ENCODE results near the gene TMEM114. TPM values are rescaled to one million over a fixed set of nuclear protein-coding genes. Genes with fewer than 3 reads are reported as not detected.

TMEM114 gene
- total and polyA plus RNA-seq, 2 donors (not counting 1 experiment from before 2014, with no cell fraction given) = not detected

DNA sequence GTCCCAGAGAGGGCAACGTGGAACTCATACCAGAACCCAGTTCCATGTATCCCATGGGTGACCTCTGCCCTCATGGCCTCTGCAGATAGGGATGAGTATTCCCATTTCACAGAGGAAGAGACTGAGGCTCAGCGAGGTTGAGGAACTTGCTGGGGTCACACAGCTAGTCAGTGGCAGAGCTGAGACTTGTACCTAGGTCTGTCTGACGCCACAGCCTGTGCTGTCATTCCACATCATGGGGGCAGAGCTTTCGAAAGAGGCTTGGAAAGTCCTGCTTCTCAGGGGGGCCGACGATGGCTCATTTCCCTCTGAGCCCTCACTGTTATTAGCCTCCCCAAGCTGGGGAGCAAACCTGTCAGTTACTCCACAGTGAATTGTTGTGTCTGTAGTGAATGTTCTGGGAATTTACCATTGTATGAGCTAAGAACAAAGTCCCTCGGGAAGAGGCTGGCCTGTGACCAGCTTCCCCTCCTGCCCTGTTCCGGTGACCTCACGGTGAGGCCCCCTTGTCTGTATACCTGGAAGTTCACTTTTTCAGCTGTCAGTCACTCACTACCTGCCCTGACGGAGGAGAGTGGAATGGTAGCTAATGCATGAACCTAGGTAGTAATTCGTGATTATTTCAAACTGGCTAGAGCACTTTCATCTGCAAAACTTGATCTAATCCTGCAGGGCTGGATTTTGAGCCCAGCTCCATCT is 40.1 kb upstream of the TMEM114 start:
- no peaks in the 10 kb centered on the region for H3K9me3 ChIP-seq (ENCODE audit: control insufficient read depth, insufficient read depth, low read depth, low read length)
- no peak for DNase-seq (ENCODE audit: low read depth in 2 of 2)
- H3K27me3 ChIP-seq (ENCODE audit: control insufficient read depth, insufficient read depth, low read length) = no peaks in the 10 kb centered on the region
- no peak overlapping the region for H3K9ac ChIP-seq (ENCODE audit: insufficient read depth, low read length)
- no peak overlapping the region for H3K4me3 ChIP-seq (replicated peaks in 1 of 4; ENCODE audit: control extremely low read depth in 1 of 4, insufficient read depth in 1 of 4, low read depth in 3 of 4, low read length in 4 of 4)
- no peaks in the 10 kb centered on the region for H3K4me1 ChIP-seq (ENCODE audit: control insufficient read depth, extremely low read depth, insufficient read depth, low read length)
- H3K27ac ChIP-seq (ENCODE audit: insufficient read depth, low read length) = no peak overlapping the region
- no peak overlapping the region for H3K4me2 ChIP-seq (ENCODE audit: extremely low read depth, insufficient read depth, low read length)
- TF ChIP-seq, protein P1, sequence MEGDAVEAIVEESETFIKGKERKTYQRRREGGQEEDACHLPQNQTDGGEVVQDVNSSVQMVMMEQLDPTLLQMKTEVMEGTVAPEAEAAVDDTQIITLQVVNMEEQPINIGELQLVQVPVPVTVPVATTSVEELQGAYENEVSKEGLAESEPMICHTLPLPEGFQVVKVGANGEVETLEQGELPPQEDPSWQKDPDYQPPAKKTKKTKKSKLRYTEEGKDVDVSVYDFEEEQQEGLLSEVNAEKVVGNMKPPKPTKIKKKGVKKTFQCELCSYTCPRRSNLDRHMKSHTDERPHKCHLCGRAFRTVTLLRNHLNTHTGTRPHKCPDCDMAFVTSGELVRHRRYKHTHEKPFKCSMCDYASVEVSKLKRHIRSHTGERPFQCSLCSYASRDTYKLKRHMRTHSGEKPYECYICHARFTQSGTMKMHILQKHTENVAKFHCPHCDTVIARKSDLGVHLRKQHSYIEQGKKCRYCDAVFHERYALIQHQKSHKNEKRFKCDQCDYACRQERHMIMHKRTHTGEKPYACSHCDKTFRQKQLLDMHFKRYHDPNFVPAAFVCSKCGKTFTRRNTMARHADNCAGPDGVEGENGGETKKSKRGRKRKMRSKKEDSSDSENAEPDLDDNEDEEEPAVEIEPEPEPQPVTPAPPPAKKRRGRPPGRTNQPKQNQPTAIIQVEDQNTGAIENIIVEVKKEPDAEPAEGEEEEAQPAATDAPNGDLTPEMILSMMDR (conservative IDR thresholded peaks at IDR 0.05 in 1 of 2, IDR thresholded peaks at IDR 0.05 in 1 of 2; ENCODE audit: low read depth in 1 of 2, low read length in 2 of 2) = no peak
- TF ChIP-seq EZH2 (IDR thresholded peaks at IDR 0.05; ENCODE audit: low read length, missing control alignments) = no peak
- peaks cover 33% of the 10 kb centered on the region for H3K36me3 ChIP-seq (ENCODE audit: control insufficient read depth, insufficient read depth, low read length)
- no peak overlapping the region for H2AFZ ChIP-seq (ENCODE audit: low read length)
- H3K79me2 ChIP-seq (ENCODE audit: control insufficient read depth, insufficient read depth, low read length) = no peaks in the 10 kb centered on the region
- H4K20me1 ChIP-seq (ENCODE audit: control insufficient read depth, extremely low read depth, insufficient read depth, low read length) = no peaks in the 10 kb centered on the region

DNA sequence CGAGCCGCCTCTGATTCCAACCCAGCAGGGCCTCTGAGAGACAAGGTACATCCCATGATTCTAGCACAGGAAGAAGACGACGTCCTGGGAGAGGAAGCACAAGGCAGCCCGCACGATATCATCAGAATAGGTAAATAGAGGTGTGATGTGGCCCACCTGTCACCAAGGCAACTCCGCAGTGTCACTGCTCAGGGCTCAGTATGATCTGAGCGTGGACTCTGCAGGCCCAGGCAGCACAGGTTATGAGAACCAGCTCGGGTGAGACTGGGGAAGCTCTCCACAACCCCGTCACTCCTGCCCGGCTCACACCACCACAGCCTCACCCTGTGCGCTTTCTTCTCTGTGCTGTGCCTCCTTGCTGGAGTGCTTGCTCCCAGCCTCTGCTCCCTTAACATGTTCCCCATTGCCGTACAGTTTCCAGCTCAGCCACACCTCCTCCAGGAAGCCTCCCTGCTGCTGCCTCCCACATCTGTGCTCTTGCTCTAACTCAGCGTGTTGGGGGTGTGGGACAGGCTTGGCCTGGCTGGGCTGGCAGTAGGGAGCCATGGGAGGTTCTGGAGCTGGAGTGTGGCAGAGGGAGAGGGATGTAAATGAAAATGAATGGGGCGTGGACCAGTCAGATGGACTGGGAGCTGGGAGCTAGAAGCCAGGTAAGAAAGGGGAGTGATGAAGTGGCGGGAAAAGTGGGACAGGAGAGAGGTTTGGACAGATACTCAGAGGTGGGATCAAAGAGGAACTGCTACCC is 38.8 kb upstream of the TMEM114 start:
- Histone ChIP-seq H3K27me3 (ENCODE audit: control insufficient read depth, insufficient read depth, low read length) (no peaks in the 10 kb centered on the region), H3K4me1 (ENCODE audit: control insufficient read depth, extremely low read depth, insufficient read depth, low read length) (no peaks in the 10 kb centered on the region), H3K4me2 (ENCODE audit: extremely low read depth, insufficient read depth, low read length) (no peak overlapping the region), H3K36me3 (ENCODE audit: control insufficient read depth, insufficient read depth, low read length) (peaks cover 29% of the 10 kb centered on the region), H3K4me3 (replicated peaks in 1 of 4; ENCODE audit: control extremely low read depth in 1 of 4, insufficient read depth in 1 of 4, low read depth in 3 of 4, low read length in 4 of 4) (no peak overlapping the region), H3K79me2 (ENCODE audit: control insufficient read depth, insufficient read depth, low read length) (peaks cover 6% of the 10 kb centered on the region), H4K20me1 (ENCODE audit: control insufficient read depth, extremely low read depth, insufficient read depth, low read length) (no peaks in the 10 kb centered on the region), H3K27ac (ENCODE audit: insufficient read depth, low read length) (no peak overlapping the region), H3K9ac (ENCODE audit: insufficient read depth, low read length) (no peak overlapping the region), H3K9me3 (ENCODE audit: control insufficient read depth, insufficient read depth, low read depth, low read length) (no peaks in the 10 kb centered on the region), H2AFZ (ENCODE audit: low read length) (no peak overlapping the region)
- no peak for DNase-seq (ENCODE audit: low read depth in 2 of 2)
- no peak for TF ChIP-seq EZH2 (IDR thresholded peaks at IDR 0.05; ENCODE audit: low read length, missing control alignments)
- TF ChIP-seq, protein P1 (conservative IDR thresholded peaks at IDR 0.05 in 1 of 2, IDR thresholded peaks at IDR 0.05 in 1 of 2; ENCODE audit: low read depth in 1 of 2, low read length in 2 of 2) = no peak

DNA sequence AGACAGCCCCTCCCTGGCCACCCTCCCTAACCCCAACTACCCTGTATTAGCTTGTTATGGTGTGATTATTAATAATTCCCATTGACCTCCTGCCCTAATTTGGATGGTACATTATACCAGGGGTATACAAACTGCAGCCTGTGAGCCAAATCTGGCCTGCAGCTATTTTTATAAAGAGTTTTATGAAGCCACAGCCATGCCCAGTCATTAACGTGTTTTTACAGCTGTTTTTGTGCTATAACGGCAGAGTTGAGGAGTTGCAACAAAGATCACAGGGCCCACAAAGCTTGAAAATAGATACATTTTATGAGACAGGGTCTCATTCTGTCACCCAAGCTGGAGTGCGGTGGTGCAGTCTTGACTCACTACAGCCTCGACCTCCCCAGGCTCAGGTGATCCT is 37.1 kb upstream of the TMEM114 start:
- Histone ChIP-seq H3K9me3 (ENCODE audit: control insufficient read depth, insufficient read depth, low read depth, low read length) (no peaks in the 10 kb centered on the region), H3K36me3 (ENCODE audit: control insufficient read depth, insufficient read depth, low read length) (peaks cover 27% of the 10 kb centered on the region), H3K9ac (ENCODE audit: insufficient read depth, low read length) (no peak overlapping the region), H3K79me2 (ENCODE audit: control insufficient read depth, insufficient read depth, low read length) (peaks cover 22% of the 10 kb centered on the region), H3K4me3 (replicated peaks in 1 of 4; ENCODE audit: control extremely low read depth in 1 of 4, insufficient read depth in 1 of 4, low read depth in 3 of 4, low read length in 4 of 4) (no peak overlapping the region), H3K27ac (ENCODE audit: insufficient read depth, low read length) (no peak overlapping the region), H4K20me1 (ENCODE audit: control insufficient read depth, extremely low read depth, insufficient read depth, low read length) (no peaks in the 10 kb centered on the region), H2AFZ (ENCODE audit: low read length) (no peak overlapping the region), H3K27me3 (ENCODE audit: control insufficient read depth, insufficient read depth, low read length) (no peaks in the 10 kb centered on the region), H3K4me2 (ENCODE audit: extremely low read depth, insufficient read depth, low read length) (no peak overlapping the region), H3K4me1 (ENCODE audit: control insufficient read depth, extremely low read depth, insufficient read depth, low read length) (peaks cover 2% of the 10 kb centered on the region)
- TF ChIP-seq EZH2 (IDR thresholded peaks at IDR 0.05; ENCODE audit: low read length, missing control alignments) = no peak
- TF ChIP-seq, protein P1 (conservative IDR thresholded peaks at IDR 0.05 in 1 of 2, IDR thresholded peaks at IDR 0.05 in 1 of 2; ENCODE audit: low read depth in 1 of 2, low read length in 2 of 2) = no peak
- DNase-seq (ENCODE audit: low read depth in 2 of 2) = no peak

Data from fibroblast of lung (primary cell).